HCT116 (cell line): ENCODE data around the gene LY6G5B. TPM values are rescaled to one million over a fixed set of nuclear protein-coding genes. Genes with fewer than 3 reads are reported as not detected.

ENCODE experiments used
- ATAC-seq: fragments of 200-7000 bp; cut with Tn5 transposase; 2 replicates; pipeline ENCODE4 v1.9.1; 2020; ENCODE audit warnings: mild to moderate bottlenecking, moderate library complexity
- BruUV-seq: library from RNA; stranded (reverse); fragments of 400-500 nt; replicated peaks from 2 replicates; lab custom pipeline; 2021; lab: Mats Ljungman, UMichigan
- CTCF ChIA-PET: fragments of 300-600 bp; sonication (Branson Sonifier 250); formaldehyde crosslinking; loops from one replicate; lab custom pipeline; 2021; ENCODE audit warnings: antibody characterized with exemption; lab: Charles Lee
- POLR2A ChIA-PET: fragments of 300-600, 350-600 bp; sonication (Branson Sonifier 250); formaldehyde crosslinking; loops from one replicate; lab custom pipeline; 2021; ENCODE audit warnings: antibody characterized with exemption; lab: Charles Lee
- RAD21 ChIA-PET, 2 experiments: fragments of 300-600 bp; sonication (Branson Sonifier 250); formaldehyde crosslinking; loops; one replicate each; lab custom pipeline; 2023; ENCODE audit warnings: low total read pairs in 2 of 2; ENCODE audit not compliant: uncharacterized antibody in 2 of 2, unreplicated experiment in 2 of 2, low non-redundant PET in 1 of 2; lab: Charles Lee
- DNase-seq: peaks from one replicate; pipeline ENCODE4 v3.0.0-alpha.2; 2010; ENCODE audit warnings: low read depth, low spot score
- H2AFZ ChIP-seq: fragments of 200-600 bp; shearing (Covaris generic), sonication (generic); 2 replicates; pipeline ENCODE4 v1.6.1; 2017; ENCODE audit warnings: low read depth, mixed run types, mixed read lengths, antibody characterized with exemption, low read length; ENCODE audit not compliant: poor library complexity, severe bottlenecking
- H3K27ac ChIP-seq: 2 replicates; pipeline ENCODE4 v1.5.1; 2012; ENCODE audit warnings: low read depth, low read length
- H3K27me3 ChIP-seq: fragments of 200-600 bp; sonication (generic); 2 replicates; pipeline ENCODE4 v1.6.1; 2016; ENCODE audit warnings: mixed run types, low read length, mixed read lengths; ENCODE audit not compliant: insufficient read depth
- H3K36me3 ChIP-seq, 2 experiments: fragments of 200-500 bp in 1 of 2; fragments of 200-600 bp in 1 of 2; sonication (Bioruptor generic) in 1 of 2; sonication (generic) in 1 of 2; 2 replicates each; pipeline versions ENCODE4 v1.5.1 to v1.6.1; 2014 to 2016; ENCODE audit warnings: low read length in 2 of 2, inconsistent platforms in 1 of 2, mixed read lengths in 1 of 2, mixed run types in 1 of 2; ENCODE audit not compliant: insufficient read depth in 2 of 2, control insufficient read depth in 1 of 2
- H3K4me1 ChIP-seq, 2 experiments: fragments of 200-600 bp in 1 of 2; sonication (generic) in 1 of 2; 2 replicates each; pipeline versions ENCODE4 v1.5.1 to v1.6.1; 2012 to 2017; ENCODE audit warnings: low read length in 2 of 2, inconsistent platforms in 1 of 2, mild to moderate bottlenecking in 1 of 2, mixed read lengths in 1 of 2, mixed run types in 1 of 2, moderate library complexity in 1 of 2; ENCODE audit not compliant: insufficient read depth in 2 of 2, control insufficient read depth in 1 of 2
- H3K4me2 ChIP-seq: fragments of 200-600 bp; sonication (generic); 2 replicates; pipeline ENCODE4 v1.6.1; 2017; ENCODE audit warnings: mixed run types, low read length, mixed read lengths
- H3K4me3 ChIP-seq, 2 experiments: fragments of 200-600 bp in 1 of 2; sonication (generic) in 1 of 2; replicated peaks in 1 of 2; 2 replicates each; pipeline ENCODE4 v1.5.1; 2011 to 2016; ENCODE audit warnings: low read length in 2 of 2, control low read depth in 1 of 2, low read depth in 1 of 2, mild to moderate bottlenecking in 1 of 2, mixed read lengths in 1 of 2, mixed run types in 1 of 2
- H3K79me2 ChIP-seq: fragments of 200-600 bp; sonication (generic); 2 replicates; pipeline ENCODE4 v1.6.1; 2017; ENCODE audit warnings: mild to moderate bottlenecking, mixed run types, low read length, moderate library complexity, mixed read lengths; ENCODE audit not compliant: insufficient read depth
- H3K9ac ChIP-seq: fragments of 200-600 bp; sonication (generic); 2 replicates; pipeline ENCODE4 v1.6.1; 2016; ENCODE audit warnings: low read length, mixed read lengths
- H3K9me2 ChIP-seq: fragments of 200-600 bp; sonication (generic), shearing (Covaris generic); 2 replicates; pipeline ENCODE4 v1.6.1; 2017; ENCODE audit warnings: mixed run types, mild to moderate bottlenecking, moderate library complexity; ENCODE audit not compliant: insufficient read depth
- H3K9me3 ChIP-seq, 2 experiments: fragments of 200-500 bp in 1 of 2; fragments of 200-600 bp in 1 of 2; sonication (Bioruptor generic) in 1 of 2; sonication (generic) in 1 of 2; 2 replicates each; pipeline ENCODE4 v1.6.1; 2014 to 2017; ENCODE audit warnings: low read length in 2 of 2, mixed read lengths in 2 of 2, inconsistent platforms in 1 of 2, low read depth in 1 of 2, mild to moderate bottlenecking in 1 of 2, mixed run types in 1 of 2, moderate library complexity in 1 of 2; ENCODE audit not compliant: control insufficient read depth in 1 of 2, insufficient read depth in 1 of 2
- H4K20me1 ChIP-seq: fragments of 200-600 bp; sonication (generic), shearing (Covaris generic); 2 replicates; pipeline ENCODE4 v1.6.1; 2017; ENCODE audit warnings: mixed run types, mild to moderate bottlenecking, moderate library complexity; ENCODE audit not compliant: insufficient read depth
- CBX3 ChIP-seq: IDR thresholded peaks from 2 replicates; pipeline ENCODE4 v1.6.1; 2012; ENCODE audit warnings: low read depth
- CEBPB ChIP-seq: IDR thresholded peaks from 2 replicates; pipeline ENCODE4 v1.6.1; 2012; ENCODE audit warnings: low read depth
- EGR1 ChIP-seq: IDR thresholded peaks from 2 replicates; pipeline ENCODE4 v1.6.1; 2012; ENCODE audit warnings: low read depth
- EZH2 ChIP-seq: fragments of 200-600 bp; sonication (generic); IDR thresholded peaks from 2 replicates; pipeline ENCODE4 v1.6.1; 2017; ENCODE audit warnings: antibody characterized with exemption, mixed run types
- EZH2phosphoT487 ChIP-seq: fragments of 200-600 bp; IDR thresholded peaks from 2 replicates; pipeline ENCODE4 v1.6.1; 2018; ENCODE audit warnings: antibody characterized with exemption, borderline replicate concordance
- FOSL1 ChIP-seq: IDR thresholded peaks from 2 replicates; pipeline ENCODE4 v1.6.1; 2012; ENCODE audit warnings: low read depth
- POLR2AphosphoS5 ChIP-seq: IDR thresholded peaks from 2 replicates; pipeline ENCODE4 v1.6.1; 2011; ENCODE audit warnings: mild to moderate bottlenecking, low read depth, low read length, moderate library complexity
- RAD21 ChIP-seq: IDR thresholded peaks from 2 replicates; pipeline ENCODE4 v1.6.1; 2012; ENCODE audit warnings: low read depth, mild to moderate bottlenecking
- SIN3A ChIP-seq: IDR thresholded peaks from 2 replicates; pipeline ENCODE4 v1.6.1; 2012; ENCODE audit warnings: low read depth
- SP1 ChIP-seq: IDR thresholded peaks from 2 replicates; pipeline ENCODE4 v1.6.1; 2012; ENCODE audit warnings: low read depth
- ZFX ChIP-seq: fragments of 450-650 bp; IDR thresholded peaks from 2 replicates; pipeline ENCODE4 v1.6.1; 2017
- ZNF274 ChIP-seq: fragments of 200-500 bp; sonication (Bioruptor generic); IDR thresholded peaks from 2 replicates; pipeline ENCODE4 v1.6.1; 2014; ENCODE audit warnings: mild to moderate bottlenecking, low read depth, low read length, inconsistent platforms
- intact Hi-C: fragments of 100-400 bp; cut with micrococcal nuclease; formaldehyde crosslinking; loops from 2 replicates; pipeline ENCODE4 v1.10.0; 2022
- total RNA-seq: library from RNA; stranded (reverse); gene quantifications from one replicate; pipeline ENCODE4 v1.2.1, GENCODE V29; 2021; ENCODE audit not compliant: unreplicated experiment
- TF ChIP-seq, protein P1 (sequence below), 3 experiments: fragments of 200-600 bp in 1 of 3; sonication (generic) in 1 of 3; IDR thresholded peaks in 2 of 3; conservative IDR thresholded peaks in 1 of 3; 2 replicates each; pipeline ENCODE4 v1.5.1; 2012 to 2017; ENCODE audit warnings: low read depth in 2 of 3, low read length in 2 of 3, antibody characterized with exemption in 1 of 3, borderline replicate concordance in 1 of 3, control low read depth in 1 of 3, mild to moderate bottlenecking in 1 of 3, mixed read lengths in 1 of 3, mixed run types in 1 of 3, moderate library complexity in 1 of 3; ENCODE audit not compliant: insufficient read depth in 1 of 3
- TF ChIP-seq, protein P2 (sequence below): IDR thresholded peaks from 2 replicates; pipeline ENCODE4 v1.6.1; 2011; ENCODE audit warnings: mild to moderate bottlenecking, low read length, moderate library complexity; ENCODE audit not compliant: insufficient replicate concordance; ENCODE audit errors: extremely low read depth
- TF ChIP-seq, protein P3 (sequence below): IDR thresholded peaks from 2 replicates; pipeline ENCODE4 v1.6.1; 2012
- TF ChIP-seq, protein P4 (sequence below): IDR thresholded peaks from 2 replicates; pipeline ENCODE4 v1.6.1; 2012; ENCODE audit warnings: low read depth

Gene LY6G5B
- total RNA-seq, 1 experiment from 2014 or later: 15.4 TPM

DNA sequence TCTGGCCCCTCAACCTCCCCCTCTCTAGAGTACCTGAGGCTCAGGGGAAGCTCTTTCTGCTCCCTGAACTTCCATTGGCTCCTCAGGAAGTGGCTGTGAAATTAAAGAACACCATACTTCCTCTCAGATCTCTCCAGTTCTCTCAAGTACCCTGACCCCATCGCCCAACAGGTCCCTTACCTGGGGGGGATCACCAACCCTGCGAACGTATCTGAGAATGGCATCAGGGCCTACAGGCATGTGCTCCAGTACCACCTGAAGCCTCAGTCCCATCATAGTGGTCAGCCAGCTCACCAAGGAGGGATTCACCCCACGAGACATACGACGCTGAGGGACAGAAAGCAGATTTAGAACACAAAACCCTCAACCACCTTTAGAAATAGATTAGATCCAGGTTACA lies 29.2 kb upstream of the LY6G5B start:
- no peak overlapping the region for H3K27ac ChIP-seq
- no peaks in the 10 kb centered on the region for H3K27me3 ChIP-seq
- H3K4me3 ChIP-seq: no peak overlapping the region
- BruUV-seq: TSS peak; percentile 66
- peaks cover 4% of the 10 kb centered on the region; the same call in 1 of the 2 replicates for H3K79me2 ChIP-seq
- no peak overlapping the region for H3K4me2 ChIP-seq
- ATAC-seq (no peak), DNase-seq (no peak)
- H4K20me1 ChIP-seq: no peaks in the 10 kb centered on the region
- peaks cover 51 to 57% of the 10 kb centered on the region in 2 experiments; a peak in 3 of 4 replicates for H3K36me3 ChIP-seq
- ChIA-PET CTCF (no interaction called here), RAD21 (no interaction called here), POLR2A (no interaction called here)
- H3K9me3 ChIP-seq: no peaks in the 10 kb centered on the region
- H2AFZ ChIP-seq: no peak overlapping the region
- H3K9me2 ChIP-seq: no peaks in the 10 kb centered on the region
- TF ChIP-seq ZFX (no peak), ZNF274 (no peak), CEBPB (no peak), POLR2AphosphoS5 (no peak), FOSL1 (no peak), EZH2 (no peak), RAD21 (no peak), SP1 (no peak), EGR1 (no peak), SIN3A (no peak), CBX3 (no peak), EZH2phosphoT487 (no peak)
- TF ChIP-seq, protein P1, sequence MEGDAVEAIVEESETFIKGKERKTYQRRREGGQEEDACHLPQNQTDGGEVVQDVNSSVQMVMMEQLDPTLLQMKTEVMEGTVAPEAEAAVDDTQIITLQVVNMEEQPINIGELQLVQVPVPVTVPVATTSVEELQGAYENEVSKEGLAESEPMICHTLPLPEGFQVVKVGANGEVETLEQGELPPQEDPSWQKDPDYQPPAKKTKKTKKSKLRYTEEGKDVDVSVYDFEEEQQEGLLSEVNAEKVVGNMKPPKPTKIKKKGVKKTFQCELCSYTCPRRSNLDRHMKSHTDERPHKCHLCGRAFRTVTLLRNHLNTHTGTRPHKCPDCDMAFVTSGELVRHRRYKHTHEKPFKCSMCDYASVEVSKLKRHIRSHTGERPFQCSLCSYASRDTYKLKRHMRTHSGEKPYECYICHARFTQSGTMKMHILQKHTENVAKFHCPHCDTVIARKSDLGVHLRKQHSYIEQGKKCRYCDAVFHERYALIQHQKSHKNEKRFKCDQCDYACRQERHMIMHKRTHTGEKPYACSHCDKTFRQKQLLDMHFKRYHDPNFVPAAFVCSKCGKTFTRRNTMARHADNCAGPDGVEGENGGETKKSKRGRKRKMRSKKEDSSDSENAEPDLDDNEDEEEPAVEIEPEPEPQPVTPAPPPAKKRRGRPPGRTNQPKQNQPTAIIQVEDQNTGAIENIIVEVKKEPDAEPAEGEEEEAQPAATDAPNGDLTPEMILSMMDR (IDR thresholded peaks at IDR 0.05 in 2 of 3, conservative IDR thresholded peaks at IDR 0.05 in 1 of 3; ENCODE audit: borderline replicate concordance in 1 of 3, insufficient read depth in 1 of 3, low read depth in 2 of 3, low read length in 2 of 3): no peak
- TF ChIP-seq, protein P2, sequence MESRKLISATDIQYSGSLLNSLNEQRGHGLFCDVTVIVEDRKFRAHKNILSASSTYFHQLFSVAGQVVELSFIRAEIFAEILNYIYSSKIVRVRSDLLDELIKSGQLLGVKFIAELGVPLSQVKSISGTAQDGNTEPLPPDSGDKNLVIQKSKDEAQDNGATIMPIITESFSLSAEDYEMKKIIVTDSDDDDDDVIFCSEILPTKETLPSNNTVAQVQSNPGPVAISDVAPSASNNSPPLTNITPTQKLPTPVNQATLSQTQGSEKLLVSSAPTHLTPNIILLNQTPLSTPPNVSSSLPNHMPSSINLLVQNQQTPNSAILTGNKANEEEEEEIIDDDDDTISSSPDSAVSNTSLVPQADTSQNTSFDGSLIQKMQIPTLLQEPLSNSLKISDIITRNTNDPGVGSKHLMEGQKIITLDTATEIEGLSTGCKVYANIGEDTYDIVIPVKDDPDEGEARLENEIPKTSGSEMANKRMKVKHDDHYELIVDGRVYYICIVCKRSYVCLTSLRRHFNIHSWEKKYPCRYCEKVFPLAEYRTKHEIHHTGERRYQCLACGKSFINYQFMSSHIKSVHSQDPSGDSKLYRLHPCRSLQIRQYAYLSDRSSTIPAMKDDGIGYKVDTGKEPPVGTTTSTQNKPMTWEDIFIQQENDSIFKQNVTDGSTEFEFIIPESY: no peak
- TF ChIP-seq, protein P3, sequence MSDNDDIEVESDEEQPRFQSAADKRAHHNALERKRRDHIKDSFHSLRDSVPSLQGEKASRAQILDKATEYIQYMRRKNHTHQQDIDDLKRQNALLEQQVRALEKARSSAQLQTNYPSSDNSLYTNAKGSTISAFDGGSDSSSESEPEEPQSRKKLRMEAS: no peak
- TF ChIP-seq, protein P4, sequence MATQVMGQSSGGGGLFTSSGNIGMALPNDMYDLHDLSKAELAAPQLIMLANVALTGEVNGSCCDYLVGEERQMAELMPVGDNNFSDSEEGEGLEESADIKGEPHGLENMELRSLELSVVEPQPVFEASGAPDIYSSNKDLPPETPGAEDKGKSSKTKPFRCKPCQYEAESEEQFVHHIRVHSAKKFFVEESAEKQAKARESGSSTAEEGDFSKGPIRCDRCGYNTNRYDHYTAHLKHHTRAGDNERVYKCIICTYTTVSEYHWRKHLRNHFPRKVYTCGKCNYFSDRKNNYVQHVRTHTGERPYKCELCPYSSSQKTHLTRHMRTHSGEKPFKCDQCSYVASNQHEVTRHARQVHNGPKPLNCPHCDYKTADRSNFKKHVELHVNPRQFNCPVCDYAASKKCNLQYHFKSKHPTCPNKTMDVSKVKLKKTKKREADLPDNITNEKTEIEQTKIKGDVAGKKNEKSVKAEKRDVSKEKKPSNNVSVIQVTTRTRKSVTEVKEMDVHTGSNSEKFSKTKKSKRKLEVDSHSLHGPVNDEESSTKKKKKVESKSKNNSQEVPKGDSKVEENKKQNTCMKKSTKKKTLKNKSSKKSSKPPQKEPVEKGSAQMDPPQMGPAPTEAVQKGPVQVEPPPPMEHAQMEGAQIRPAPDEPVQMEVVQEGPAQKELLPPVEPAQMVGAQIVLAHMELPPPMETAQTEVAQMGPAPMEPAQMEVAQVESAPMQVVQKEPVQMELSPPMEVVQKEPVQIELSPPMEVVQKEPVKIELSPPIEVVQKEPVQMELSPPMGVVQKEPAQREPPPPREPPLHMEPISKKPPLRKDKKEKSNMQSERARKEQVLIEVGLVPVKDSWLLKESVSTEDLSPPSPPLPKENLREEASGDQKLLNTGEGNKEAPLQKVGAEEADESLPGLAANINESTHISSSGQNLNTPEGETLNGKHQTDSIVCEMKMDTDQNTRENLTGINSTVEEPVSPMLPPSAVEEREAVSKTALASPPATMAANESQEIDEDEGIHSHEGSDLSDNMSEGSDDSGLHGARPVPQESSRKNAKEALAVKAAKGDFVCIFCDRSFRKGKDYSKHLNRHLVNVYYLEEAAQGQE: no peak
- H3K4me1 ChIP-seq: no peaks in the 10 kb centered on the region
- no peak overlapping the region for H3K9ac ChIP-seq
- intact Hi-C loops: no loop called here
